Fibroblast of mammary gland (primary cell): ENCODE data around the gene CNOT10.

Experiments
- DNase-seq: peaks from one replicate; pipeline ENCODE4 v3.0.0-alpha.2; 2010; ENCODE audit warnings: low read depth
- H3K4me3 ChIP-seq: 2 replicates; pipeline ENCODE4 v1.5.1; 2011; ENCODE audit warnings: low read depth, mild to moderate bottlenecking, low read length, moderate library complexity; ENCODE audit not compliant: control insufficient read depth
- TF ChIP-seq, protein P1 (sequence below): conservative IDR thresholded peaks from 2 replicates; pipeline ENCODE4 v1.5.1; 2011; ENCODE audit warnings: low read depth, low read length, inconsistent platforms; ENCODE audit not compliant: control insufficient read depth, insufficient read depth

Gene CNOT10

DNA sequence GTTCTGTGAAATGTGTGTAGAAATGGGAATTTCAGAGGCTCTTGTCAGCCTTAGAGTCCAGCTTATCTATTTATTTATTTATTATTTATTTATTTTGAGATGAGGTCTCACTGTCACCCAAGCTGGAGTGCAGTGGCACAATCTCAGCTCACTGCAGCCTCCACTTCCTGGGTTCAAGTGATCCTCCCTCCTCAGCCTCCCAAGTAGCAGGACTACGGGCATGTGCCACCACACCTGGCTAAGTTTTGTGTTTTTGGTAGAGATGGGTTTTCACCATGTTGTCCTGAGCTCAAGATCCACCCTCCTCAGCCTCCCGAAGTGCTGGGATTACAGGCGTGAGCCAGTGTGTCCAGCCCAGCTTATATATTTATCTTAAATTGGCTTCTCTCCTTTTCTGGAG is 11.5 kb downstream of the CNOT10 start:
- H3K4me3 ChIP-seq = no peak overlapping the region
- TF ChIP-seq, protein P1, sequence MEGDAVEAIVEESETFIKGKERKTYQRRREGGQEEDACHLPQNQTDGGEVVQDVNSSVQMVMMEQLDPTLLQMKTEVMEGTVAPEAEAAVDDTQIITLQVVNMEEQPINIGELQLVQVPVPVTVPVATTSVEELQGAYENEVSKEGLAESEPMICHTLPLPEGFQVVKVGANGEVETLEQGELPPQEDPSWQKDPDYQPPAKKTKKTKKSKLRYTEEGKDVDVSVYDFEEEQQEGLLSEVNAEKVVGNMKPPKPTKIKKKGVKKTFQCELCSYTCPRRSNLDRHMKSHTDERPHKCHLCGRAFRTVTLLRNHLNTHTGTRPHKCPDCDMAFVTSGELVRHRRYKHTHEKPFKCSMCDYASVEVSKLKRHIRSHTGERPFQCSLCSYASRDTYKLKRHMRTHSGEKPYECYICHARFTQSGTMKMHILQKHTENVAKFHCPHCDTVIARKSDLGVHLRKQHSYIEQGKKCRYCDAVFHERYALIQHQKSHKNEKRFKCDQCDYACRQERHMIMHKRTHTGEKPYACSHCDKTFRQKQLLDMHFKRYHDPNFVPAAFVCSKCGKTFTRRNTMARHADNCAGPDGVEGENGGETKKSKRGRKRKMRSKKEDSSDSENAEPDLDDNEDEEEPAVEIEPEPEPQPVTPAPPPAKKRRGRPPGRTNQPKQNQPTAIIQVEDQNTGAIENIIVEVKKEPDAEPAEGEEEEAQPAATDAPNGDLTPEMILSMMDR = no peak
- DNase-seq = no peak

DNA sequence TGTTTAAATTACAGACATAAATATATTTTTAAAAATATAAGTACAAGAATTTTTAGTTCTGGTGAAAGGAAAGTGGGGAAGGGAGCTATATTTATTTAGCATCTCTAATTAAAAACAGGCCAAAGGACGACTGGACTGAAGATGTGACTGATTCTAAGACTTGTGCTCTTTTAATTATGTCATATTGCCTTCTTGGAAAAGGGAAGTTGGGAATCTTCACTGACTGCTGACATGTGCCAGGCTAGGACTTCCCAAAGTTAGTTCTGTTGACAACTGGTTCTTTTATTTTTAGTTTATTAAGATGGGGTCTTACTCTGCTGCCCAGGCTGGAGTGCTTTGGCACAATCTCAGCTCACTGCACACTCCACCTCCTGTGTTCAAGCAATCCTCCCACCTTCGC is 13.5 kb downstream of the CNOT10 start:
- no peak for DNase-seq

DNA sequence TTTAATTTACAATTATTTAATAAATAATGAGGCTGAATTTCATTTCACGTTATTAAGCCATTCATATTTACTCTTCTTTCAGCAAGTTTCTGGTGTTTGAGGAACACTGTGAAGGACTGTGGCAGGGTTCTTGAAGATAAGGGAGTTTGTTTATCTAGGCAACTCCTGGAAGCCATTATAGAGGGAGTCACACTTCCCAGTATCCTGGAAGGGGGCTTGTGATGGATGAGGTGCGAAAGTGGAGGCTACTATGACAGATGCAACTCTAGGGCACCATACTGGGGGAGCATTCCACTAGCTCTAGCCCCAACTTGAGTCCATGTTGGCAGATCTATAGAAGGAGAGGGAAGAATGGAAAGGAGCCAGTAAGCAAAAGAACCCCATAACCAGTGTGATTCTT is 14.4 kb downstream of the CNOT10 start:
- H3K4me3 ChIP-seq = no peak overlapping the region
- no peak for DNase-seq
- TF ChIP-seq, protein P1 = no peak

More for the DNA sequence above, 13.5 kb downstream of the CNOT10 start:
- no peak overlapping the region for H3K4me3 ChIP-seq
- TF ChIP-seq, protein P1 = no peak

DNA sequence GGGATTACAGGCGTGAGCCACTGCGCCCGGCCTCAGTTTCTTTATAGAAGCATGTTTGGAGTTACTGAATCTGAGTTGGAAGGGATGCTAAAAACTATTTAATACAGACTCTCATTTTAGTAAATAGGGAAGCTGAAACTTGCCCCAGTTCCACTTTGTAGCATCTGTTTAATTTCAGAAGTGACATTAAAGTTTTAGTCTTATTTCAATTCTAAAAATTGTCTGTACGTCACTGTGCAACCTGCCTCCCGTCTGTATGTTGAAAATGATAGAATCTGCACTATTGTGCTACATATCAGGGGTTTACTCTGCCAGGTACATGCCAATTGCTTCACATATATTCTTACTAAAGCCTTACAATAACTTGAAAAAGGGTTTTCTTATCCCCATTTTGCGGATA is 15.3 kb downstream of the CNOT10 start:
- TF ChIP-seq, protein P1 = no peak
- DNase-seq = no peak
- no peak overlapping the region for H3K4me3 ChIP-seq

DNA sequence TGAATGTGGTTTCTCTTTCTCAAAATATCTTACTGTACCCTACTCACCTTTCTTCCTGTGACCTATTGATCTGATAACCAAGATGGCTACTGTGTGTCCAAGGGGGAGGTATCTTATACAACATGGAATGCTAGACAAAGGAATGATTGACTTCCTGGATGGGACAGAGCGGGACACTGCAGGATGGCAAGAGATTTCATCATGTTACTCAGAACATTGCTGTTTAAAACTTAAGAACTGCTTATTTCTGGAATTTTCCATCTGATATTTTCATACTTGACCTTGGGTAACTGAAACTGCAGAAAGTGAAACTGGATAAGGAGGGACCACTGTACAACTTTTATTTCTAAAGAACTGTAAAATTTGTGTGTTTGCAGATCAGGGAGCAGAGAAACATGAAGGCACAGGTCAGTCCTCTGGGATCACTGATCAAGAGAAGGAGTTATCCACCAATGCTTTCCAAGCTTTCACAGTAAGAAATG is 18.5 kb downstream of the CNOT10 start:
- no peak overlapping the region for H3K4me3 ChIP-seq
- TF ChIP-seq, protein P1 = no peak
- no peak for DNase-seq

DNA sequence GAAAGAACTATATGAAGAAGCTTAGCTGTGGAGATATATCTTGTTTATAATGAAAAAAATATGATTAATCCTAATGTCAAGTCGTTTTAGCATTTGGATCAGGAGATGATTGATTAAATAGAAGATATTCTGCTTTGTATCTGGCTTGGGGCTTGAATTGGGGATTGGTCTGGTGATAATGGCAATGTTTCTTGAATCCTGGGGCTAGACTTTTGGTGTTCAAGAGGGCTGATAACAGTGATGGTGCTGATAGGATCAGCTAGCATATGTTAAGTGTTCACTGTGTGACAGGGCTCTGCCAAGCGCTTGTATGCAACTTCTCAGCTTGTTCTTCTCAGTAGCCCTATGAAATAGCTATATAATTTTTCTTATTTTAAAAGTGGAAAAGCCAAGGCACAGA is 20.2 kb downstream of the CNOT10 start:
- TF ChIP-seq, protein P1 = no peak
- DNase-seq = no peak

More for the DNA sequence above, 20.2 kb downstream of the CNOT10 start:
- no peak overlapping the region for H3K4me3 ChIP-seq
